PC-3 (cell line): ENCODE measurements around the gene ATP6AP1.

Experiments used
- CTCF ChIP-seq: fragments of 300-600 bp; sonication (generic); conservative IDR thresholded peaks from 2 replicates; pipeline ENCODE4 v1.5.1; 2017; ENCODE audit warnings: antibody characterized with exemption, low read depth, mild to moderate bottlenecking, low read length
- EZH2 ChIP-seq: fragments of 300-600 bp; sonication (generic); IDR thresholded peaks from one replicate; pipeline ENCODE4 v1.6.1; 2017; ENCODE audit warnings: antibody characterized with exemption, mild to moderate bottlenecking, low read length; ENCODE audit not compliant: unreplicated experiment
- EZH2phosphoT487 ChIP-seq: fragments of 300-600 bp; sonication (generic); IDR thresholded peaks from 2 replicates; pipeline ENCODE4 v1.6.1; 2018; ENCODE audit warnings: mild to moderate bottlenecking, antibody characterized with exemption, low read length, borderline replicate concordance

GRCh38 chrX:154417157-154417556 is 11.3 kb upstream of the ATP6AP1 start:
- TF ChIP-seq CTCF (no peak), EZH2phosphoT487 (no peak), EZH2 (no peak)
